Mucosa of stomach (tissue), 1 donor: ENCODE measurements around the gene IL1RAPL1.

Experiments used
- H3K27me3 ChIP-seq: one replicate; pipeline ENCODE4 v1.7.0; 2013; ENCODE audit warnings: mild to moderate bottlenecking, low read length; ENCODE audit not compliant: control insufficient read depth, insufficient read depth
- H3K36me3 ChIP-seq: one replicate; pipeline ENCODE4 v1.7.0; 2013; ENCODE audit warnings: low read length; ENCODE audit not compliant: control insufficient read depth, insufficient read depth
- H3K4me1 ChIP-seq: one replicate; pipeline ENCODE4 v1.7.0; 2013; ENCODE audit warnings: mild to moderate bottlenecking, low read length; ENCODE audit not compliant: control insufficient read depth, insufficient read depth
- H3K4me3 ChIP-seq: one replicate; pipeline ENCODE4 v1.7.0; 2013; ENCODE audit warnings: low read length
- H3K9ac ChIP-seq: one replicate; pipeline ENCODE4 v1.7.0; 2013; ENCODE audit warnings: mild to moderate bottlenecking, low read length, moderate library complexity
- H3K9me3 ChIP-seq: one replicate; pipeline ENCODE4 v1.7.0; 2013; ENCODE audit warnings: mild to moderate bottlenecking, low read length, moderate library complexity; ENCODE audit not compliant: control insufficient read depth
- donor health status: Pancreatic carcinoma.

Gene IL1RAPL1

DNA sequence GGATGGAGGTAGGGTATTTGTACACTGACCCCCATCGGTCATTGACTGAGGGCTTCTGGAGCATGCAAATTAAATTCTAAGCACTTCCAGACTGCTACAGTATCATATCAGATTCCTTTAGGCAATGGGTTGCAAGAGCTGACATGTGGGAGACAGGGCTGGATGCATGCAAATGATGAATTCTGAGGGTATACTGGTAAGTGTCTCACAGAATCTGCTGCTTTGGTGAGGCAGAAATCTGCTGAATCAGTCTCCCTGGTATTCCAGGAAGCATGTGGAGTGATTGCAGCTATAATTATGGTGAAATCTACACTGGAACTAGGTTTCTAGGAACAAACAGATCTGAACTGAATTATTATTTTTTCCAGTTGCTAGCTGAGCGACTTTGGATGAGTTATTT lies 943.3 kb downstream of the IL1RAPL1 start:
- no peak overlapping the region for H3K9ac ChIP-seq
- H3K27me3 ChIP-seq, result no peaks in the 10 kb centered on the region

DNA sequence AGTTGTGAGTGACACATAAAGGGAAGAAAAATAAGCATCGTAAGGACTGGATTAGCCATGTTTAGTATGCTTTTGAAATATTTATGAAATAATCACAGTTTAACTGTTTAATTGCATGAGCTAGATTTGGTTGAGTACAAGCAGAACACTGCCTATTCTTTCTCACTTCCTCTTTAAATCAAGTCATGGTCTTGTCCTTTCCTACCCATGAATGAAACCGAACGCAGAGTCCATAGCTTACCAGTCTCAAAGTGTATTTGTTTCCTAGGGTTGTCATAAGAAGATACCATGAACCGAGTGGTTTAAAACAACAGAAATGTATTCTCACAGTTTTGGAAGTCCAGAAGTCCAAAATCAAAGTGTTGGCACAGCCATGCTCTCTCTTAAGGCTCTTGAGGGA lies 944.1 kb downstream of the IL1RAPL1 start:
- Histone ChIP-seq H3K9me3 (no peaks in the 10 kb centered on the region), H3K9ac (no peak overlapping the region), H3K36me3 (no peaks in the 10 kb centered on the region), H3K4me3 (no peak overlapping the region), H3K4me1 (no peaks in the 10 kb centered on the region), H3K27me3 (no peaks in the 10 kb centered on the region)

More for the DNA sequence above, 943.3 kb downstream of the IL1RAPL1 start:
- Histone ChIP-seq H3K4me3 (no peak overlapping the region), H3K9me3 (no peaks in the 10 kb centered on the region), H3K36me3 (no peaks in the 10 kb centered on the region), H3K4me1 (no peaks in the 10 kb centered on the region)

DNA sequence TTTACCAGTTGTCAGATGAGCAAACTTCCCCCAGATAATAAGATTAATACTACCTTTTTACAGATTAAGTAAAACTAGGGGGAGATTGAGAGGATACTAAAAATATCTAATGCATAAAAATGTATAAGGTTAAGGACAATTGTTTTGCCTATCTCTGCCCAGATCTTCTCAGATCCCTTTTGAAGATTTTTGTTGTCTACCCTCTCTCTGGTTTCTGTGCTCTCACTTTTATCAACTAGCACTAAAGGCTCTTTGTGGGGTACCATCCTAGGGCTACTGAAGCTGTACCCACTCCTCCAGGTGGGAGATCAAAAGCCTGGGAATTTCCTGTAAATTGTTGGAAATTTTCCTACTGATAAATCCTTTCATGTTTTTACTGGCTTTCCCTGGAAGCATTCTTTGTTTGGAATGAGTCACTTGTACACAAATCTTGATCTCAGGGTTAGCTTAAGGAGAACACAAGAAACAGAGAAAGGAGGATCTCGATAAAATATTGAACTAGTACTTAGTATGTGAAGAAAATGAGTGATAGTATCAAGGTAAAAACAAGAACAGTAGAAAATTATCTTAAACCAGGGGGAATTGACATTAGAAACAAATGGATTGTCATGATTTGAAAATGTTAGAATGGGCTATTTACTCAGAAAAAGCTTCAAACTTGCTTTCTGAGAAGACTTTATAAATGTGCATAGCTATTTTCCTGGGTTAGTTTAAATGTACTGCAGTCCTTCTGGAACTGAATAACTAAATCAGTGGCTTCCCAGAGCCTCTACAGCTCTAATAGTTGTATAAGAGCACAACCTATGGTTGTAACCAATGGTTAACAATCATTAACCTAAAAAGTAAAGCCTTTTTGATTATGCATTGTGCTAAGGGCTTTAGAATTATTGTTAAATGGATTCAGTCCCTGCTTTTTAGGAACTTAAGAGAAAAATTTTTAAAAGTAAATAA lies 948.2 kb downstream of the IL1RAPL1 start:
- Histone ChIP-seq H3K9me3 (no peaks in the 10 kb centered on the region), H3K4me1 (no peaks in the 10 kb centered on the region), H3K36me3 (no peaks in the 10 kb centered on the region), H3K4me3 (no peak overlapping the region), H3K27me3 (no peaks in the 10 kb centered on the region), H3K9ac (no peak overlapping the region)

DNA sequence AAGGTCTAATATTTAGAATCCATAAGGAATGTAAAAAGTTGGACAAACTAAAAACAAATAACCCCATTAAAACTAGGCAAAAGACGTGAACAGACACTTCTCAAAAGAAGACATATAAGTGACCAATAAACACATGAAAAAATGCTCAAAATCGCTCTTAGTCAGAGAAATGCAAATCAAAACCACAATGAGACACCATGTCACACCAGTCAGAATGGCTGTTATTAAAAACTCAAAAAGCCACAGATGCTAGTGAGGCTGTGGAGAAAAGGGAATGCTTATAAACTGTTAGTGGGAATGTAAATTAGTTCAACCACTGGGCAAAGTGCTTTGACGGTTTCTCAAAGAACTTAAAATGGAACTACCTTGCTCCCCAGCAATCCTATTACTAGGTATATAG lies 953.8 kb downstream of the IL1RAPL1 start:
- Histone ChIP-seq H3K4me3 (no peak overlapping the region), H3K4me1 (no peaks in the 10 kb centered on the region), H3K27me3 (no peaks in the 10 kb centered on the region), H3K36me3 (no peaks in the 10 kb centered on the region), H3K9me3 (no peaks in the 10 kb centered on the region), H3K9ac (no peak overlapping the region)

DNA sequence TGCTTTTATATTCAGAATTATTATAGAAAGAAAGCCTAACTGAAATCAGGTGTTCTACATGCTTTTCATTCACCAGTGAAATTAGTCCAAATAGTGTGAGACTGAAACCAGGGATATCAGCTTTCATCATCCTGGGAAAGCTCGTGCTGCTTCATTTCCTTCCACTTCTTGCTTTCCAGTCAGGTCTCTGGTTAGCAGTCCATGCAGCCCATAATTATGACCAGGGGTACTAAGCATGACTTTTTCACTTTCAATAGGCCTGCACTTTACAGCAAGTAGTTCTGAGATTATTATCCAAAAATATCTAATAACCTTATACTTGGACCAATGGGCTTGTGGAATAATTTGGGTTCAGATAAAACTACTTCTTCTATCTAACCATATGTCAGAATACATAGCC lies 954.9 kb downstream of the IL1RAPL1 start:
- Histone ChIP-seq H3K4me3 (no peak overlapping the region), H3K4me1 (no peaks in the 10 kb centered on the region), H3K27me3 (no peaks in the 10 kb centered on the region), H3K36me3 (no peaks in the 10 kb centered on the region), H3K9ac (no peak overlapping the region), H3K9me3 (no peaks in the 10 kb centered on the region)

DNA sequence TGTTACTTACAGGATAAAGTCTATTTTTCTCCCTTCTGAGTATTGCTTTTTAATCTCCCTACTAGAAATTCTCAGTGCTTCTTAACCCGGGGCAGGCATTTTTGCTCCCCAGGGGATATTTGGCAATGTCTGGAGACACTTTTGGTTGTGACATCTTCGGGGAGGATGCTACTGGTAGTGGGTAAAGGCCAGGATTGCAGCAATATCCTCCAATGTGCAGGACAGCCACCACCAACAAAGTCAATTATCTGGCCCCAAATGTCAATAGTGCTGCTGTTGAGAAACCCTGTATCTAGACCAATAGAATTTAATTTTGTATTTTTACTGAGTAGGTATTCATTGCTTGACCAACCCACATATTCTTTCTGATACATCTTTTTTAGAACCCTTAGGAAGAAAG lies 958.6 kb downstream of the IL1RAPL1 start:
- no peak overlapping the region for H3K4me3 ChIP-seq
- H3K9me3 ChIP-seq, result no peaks in the 10 kb centered on the region
- no peaks in the 10 kb centered on the region for H3K27me3 ChIP-seq
- H3K9ac ChIP-seq, result no peak overlapping the region
- H3K4me1 ChIP-seq, result no peaks in the 10 kb centered on the region
- no peaks in the 10 kb centered on the region for H3K36me3 ChIP-seq

DNA sequence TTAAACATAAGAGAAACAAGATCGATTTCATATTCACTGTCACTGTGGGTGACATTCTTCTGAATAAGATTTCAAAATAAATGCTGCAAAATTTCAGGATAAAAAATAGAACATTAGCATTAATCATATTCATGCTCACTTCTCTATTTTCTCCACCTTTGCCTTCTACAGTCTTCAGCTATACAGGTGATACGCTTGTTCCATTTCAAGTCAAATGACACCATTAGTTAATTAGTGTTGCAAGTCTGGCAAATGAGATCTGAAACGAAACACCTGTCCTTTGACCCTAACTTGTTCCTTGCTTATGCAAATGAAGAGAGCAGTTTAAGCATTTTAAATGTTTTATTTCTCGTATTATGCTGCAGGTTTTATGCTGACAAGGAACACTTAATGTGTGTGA lies 960.6 kb downstream of the IL1RAPL1 start:
- Histone ChIP-seq H3K27me3 (no peaks in the 10 kb centered on the region), H3K4me3 (no peak overlapping the region)

DNA sequence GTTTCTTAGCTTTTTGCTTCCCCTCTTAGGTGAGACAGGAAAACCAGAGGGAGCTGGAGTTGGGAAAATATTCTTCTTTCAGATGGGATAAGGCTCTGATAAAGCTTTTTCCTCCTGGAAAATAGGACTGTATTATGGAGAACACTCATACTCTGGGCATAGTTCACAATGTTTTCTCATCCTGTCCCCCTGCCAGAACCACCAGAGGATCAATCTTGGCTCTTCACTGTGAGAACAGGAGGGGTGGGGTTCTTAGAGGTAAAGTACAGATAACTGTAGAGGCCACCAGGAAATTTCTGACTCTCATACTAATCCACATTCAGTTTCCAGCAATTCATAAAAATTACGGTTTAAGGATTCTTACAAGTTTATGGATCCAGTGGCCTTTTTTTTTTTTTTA lies 966.3 kb downstream of the IL1RAPL1 start:
- Histone ChIP-seq H3K9ac (no peak overlapping the region), H3K36me3 (no peaks in the 10 kb centered on the region), H3K27me3 (no peaks in the 10 kb centered on the region), H3K4me1 (no peaks in the 10 kb centered on the region), H3K4me3 (no peak overlapping the region), H3K9me3 (no peaks in the 10 kb centered on the region)

More for the DNA sequence above, 960.6 kb downstream of the IL1RAPL1 start:
- Histone ChIP-seq H3K9ac (no peak overlapping the region), H3K4me1 (no peaks in the 10 kb centered on the region), H3K9me3 (no peaks in the 10 kb centered on the region), H3K36me3 (no peaks in the 10 kb centered on the region)

DNA sequence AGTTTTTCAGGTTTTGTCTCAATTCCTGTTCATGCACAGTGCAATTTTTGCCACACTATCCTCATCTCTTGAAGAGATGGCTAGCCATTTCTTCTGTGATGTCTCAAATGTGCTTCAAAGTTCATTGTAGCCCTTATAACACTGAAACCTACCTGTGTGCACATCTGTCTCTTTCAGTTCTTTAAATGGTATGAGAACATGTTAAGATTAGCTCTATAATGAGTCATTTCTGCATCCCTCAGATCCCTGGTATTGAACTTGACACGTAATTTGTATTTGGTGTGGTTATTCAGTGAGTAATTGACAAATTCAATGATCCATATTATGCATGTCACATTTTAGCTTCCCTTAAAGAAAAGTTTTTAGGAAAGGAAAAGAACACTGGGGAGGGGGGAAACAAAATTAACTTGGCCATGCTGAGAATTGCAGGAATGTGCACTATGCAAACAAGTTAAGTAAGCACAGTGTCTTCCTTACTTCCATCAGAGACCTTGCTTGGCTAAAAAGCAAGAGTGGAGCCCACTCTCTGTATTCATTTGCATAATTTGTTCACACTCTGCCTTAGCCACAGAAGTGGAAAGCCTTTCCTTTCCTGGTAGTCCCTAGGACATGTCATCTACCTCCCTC lies 968.3 kb downstream of the IL1RAPL1 start:
- no peaks in the 10 kb centered on the region for H3K36me3 ChIP-seq
- no peaks in the 10 kb centered on the region for H3K9me3 ChIP-seq
- no peak overlapping the region for H3K9ac ChIP-seq
- H3K4me3 ChIP-seq, result no peak overlapping the region
- no peaks in the 10 kb centered on the region for H3K27me3 ChIP-seq
- H3K4me1 ChIP-seq, result no peaks in the 10 kb centered on the region

DNA sequence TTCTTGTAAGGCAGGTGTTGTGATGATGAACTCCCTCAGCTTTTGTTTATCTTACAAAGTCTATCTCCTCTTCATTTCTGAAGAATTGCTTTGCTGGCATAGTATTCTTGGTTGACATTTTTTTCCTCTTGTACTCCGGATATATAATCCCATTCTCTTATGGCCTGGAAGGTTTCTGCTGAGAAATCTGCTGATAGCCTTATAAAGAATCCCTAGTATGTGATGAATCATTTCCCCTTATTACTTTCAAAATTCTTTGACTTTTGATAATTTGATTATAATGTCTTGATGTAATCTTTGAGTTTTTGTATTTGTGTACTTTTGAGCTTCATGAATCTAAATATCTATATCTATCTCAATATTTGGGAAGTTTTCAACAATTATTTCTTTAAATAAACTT lies 972.8 kb downstream of the IL1RAPL1 start:
- Histone ChIP-seq H3K9ac (no peak overlapping the region), H3K4me1 (no peaks in the 10 kb centered on the region), H3K36me3 (no peaks in the 10 kb centered on the region), H3K27me3 (no peaks in the 10 kb centered on the region), H3K9me3 (no peaks in the 10 kb centered on the region), H3K4me3 (no peak overlapping the region)

DNA sequence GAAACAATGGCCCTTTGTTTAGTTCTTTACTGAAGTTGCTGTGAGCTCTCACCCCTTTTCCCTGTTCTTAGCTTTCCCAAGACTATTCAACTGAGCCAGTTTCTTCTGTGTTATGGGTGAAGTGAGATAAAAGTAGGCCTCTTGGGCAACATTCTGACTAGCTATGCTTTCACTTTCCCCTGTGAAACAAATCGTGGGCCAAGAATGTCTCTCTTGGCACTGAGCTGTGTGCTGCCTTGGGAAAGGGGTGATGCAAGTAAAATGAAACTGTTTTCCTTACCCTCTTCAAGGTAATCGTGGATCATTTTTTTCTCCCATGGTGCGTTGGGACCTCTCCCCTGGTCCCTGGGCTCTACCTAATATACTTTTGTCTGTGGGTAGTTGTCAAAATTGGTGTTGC lies 974.2 kb downstream of the IL1RAPL1 start:
- no peaks in the 10 kb centered on the region for H3K9me3 ChIP-seq
- H3K4me1 ChIP-seq, result no peaks in the 10 kb centered on the region
- no peak overlapping the region for H3K4me3 ChIP-seq

DNA sequence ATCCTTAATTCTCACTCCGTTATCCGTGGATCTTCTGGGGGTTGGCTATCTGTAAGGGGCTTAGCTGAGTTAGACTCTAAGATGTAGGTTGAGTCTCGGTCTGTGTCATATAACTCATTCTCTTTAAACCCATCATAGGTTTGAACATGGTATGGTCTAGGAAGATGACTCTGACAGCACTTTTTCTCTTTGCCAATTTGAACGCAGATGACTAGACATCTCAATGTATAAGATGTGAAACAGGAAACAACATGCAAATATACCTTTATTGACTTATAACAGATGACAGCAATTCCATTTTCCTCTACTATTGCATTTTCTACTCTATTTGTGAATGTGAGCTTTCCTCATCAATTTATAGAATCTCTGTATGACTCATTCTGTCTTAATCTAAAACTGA lies 993.3 kb downstream of the IL1RAPL1 start:
- H3K4me3 ChIP-seq, result no peak overlapping the region
- no peaks in the 10 kb centered on the region for H3K36me3 ChIP-seq
- H3K9me3 ChIP-seq, result no peaks in the 10 kb centered on the region
- no peaks in the 10 kb centered on the region for H3K4me1 ChIP-seq
- H3K9ac ChIP-seq, result no peak overlapping the region
- no peaks in the 10 kb centered on the region for H3K27me3 ChIP-seq

More for the DNA sequence above, 974.2 kb downstream of the IL1RAPL1 start:
- Histone ChIP-seq H3K27me3 (no peaks in the 10 kb centered on the region), H3K36me3 (no peaks in the 10 kb centered on the region), H3K9ac (no peak overlapping the region)
